GM19043 (cell line): ENCODE results near the gene STBD1.
"Not testable (repeated sequence)": the region's sequence is repeated elsewhere in the genome, so short reads cannot be mapped to it uniquely, and the experiment has no call there.

Experiments
- ATAC-seq: cut with Tn5 transposase; IDR thresholded peaks from one replicate; pipeline ENCODE4 v1.9.1; 2021; ENCODE audit warnings: low read depth; ENCODE audit not compliant: unreplicated experiment

STBD1 gene

GRCh38 chr4:76282941-76283689, 23.4 kb upstream of the STBD1 start:
- ATAC-seq = no peak

DNA sequence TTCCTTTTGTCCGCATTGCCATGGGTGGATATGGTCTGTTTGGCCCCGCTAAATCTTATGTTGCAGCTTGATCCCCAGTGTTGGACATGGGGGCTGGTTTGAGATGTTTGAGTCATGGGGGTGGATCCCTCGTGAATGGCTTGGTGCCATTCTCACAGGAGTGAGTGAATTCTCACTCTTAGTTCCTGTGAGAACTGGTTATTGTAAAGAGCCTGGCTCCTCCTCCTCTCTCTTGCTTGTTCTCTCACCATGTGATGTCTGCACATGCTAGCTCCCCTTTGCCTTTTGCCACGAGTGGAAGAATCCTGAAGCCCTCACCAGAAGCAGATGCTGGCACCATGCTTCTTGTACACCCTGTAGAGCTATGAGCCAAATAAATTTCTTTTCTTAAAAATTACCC, 22.6 kb upstream of the STBD1 start:
- ATAC-seq = no peak

DNA sequence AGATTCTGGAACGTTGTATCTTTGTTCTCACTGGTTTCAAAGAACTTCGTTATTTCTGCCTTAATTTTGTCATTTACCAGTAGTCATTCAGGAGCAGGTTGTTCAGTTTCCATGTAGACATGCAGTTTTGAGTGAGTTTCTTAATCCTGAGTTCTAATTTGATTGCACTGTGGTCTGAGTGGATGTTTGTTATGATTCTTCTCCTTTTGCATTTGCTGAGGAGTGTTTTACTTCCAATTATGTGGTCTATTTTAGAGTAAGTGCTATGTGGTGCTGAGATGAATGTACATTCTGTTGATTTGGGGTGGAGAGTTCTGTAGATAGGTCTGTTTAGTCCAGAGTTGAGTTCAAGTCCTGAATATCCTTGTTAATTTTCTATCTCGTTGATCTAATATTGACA, 18.7 kb upstream of the STBD1 start:
- not testable (repeated sequence) for ATAC-seq

DNA sequence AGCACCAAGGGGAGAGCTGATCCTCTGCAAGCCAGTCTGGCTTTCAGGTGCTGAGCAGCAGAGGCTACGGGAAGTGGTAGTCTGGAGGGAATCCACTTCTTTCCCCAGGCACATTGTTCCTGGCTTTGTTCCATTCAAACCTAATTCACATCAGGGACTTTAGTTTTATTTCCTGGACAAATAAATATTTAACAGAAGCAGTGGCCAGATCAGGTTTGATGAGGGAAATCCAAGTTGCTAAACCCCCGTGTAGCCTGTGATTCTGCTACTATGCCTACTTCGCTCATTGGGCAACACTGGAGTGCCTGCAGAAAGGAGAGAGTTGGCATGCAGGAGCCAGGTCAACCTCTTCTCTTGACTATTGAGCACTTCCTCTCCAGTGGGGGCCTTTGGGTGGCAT, 13.8 kb upstream of the STBD1 start:
- no peak for ATAC-seq

GRCh38 chr4:76293772-76294171, 12.8 kb upstream of the STBD1 start:
- no peak for ATAC-seq

DNA sequence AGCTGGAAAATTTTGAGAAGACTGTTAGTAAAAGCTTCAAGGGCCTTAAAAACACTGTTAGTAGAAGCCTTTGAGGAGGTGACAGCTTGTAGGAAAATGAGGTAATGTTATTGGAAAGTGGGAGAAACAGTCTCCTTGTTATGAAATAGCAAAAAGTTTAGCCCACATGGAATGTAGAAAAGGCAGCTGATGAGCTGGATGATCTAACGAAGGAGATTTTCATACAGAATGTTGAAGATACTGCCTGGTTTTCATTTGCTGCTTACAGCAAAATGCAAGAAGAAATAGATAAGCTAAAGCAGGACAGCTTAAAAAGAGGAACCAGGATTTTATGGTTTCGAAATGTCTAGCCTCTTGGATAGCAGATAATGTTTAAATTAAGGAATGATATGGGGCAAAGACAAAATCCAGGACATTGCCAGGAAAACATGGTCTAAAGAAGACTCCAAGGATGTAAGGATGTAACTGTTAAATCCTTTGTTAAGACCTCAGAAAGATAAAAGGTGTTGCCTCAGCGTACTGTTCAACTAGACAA, 10.2 kb upstream of the STBD1 start:
- ATAC-seq = no peak

GRCh38 chr4:76298227-76298626, 8.3 kb upstream of the STBD1 start:
- ATAC-seq = no peak

GRCh38 chr4:76300012-76300411, 6.5 kb upstream of the STBD1 start:
- ATAC-seq = no peak

GRCh38 chr4:76301068-76301774, 5.3 kb upstream of the STBD1 start:
- peak; percentile 99 for ATAC-seq

- no peak for ATAC-seq
Measured at GRCh38 chr4:76301775-76302162, 4.8 kb upstream of the STBD1 start.

DNA sequence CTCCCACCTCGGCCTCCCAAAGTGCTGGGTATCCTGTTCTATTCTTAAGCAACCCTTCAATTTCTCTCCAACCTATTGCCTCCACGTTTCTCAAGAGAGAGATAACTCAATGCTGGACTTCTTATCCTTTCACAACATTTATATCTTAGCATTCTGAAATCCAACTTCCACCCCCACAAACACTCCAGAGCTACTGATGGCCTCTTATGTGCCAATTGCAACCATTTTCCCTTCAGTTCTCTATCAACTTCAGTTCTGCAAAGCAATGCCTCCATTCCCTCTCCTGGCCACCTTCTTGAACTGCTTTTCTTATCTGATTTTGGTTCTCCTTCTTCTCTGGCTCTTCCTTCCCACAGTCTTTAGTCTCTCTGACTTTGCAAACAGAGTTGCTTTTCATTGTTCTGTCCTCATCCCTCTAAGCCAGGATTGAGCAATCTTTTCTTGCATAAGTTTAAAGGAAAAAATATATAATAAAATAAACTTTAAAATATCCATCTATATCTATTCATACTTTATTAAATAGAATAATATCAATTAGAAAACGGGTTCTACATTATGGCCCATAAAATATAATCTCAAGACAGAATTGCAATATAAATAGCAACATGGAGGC, 3.6 kb upstream of the STBD1 start:
- ATAC-seq = no peak

- ATAC-seq = no peak
Measured at GRCh38 chr4:76305033-76305687, 1.4 kb upstream of the STBD1 start.

DNA sequence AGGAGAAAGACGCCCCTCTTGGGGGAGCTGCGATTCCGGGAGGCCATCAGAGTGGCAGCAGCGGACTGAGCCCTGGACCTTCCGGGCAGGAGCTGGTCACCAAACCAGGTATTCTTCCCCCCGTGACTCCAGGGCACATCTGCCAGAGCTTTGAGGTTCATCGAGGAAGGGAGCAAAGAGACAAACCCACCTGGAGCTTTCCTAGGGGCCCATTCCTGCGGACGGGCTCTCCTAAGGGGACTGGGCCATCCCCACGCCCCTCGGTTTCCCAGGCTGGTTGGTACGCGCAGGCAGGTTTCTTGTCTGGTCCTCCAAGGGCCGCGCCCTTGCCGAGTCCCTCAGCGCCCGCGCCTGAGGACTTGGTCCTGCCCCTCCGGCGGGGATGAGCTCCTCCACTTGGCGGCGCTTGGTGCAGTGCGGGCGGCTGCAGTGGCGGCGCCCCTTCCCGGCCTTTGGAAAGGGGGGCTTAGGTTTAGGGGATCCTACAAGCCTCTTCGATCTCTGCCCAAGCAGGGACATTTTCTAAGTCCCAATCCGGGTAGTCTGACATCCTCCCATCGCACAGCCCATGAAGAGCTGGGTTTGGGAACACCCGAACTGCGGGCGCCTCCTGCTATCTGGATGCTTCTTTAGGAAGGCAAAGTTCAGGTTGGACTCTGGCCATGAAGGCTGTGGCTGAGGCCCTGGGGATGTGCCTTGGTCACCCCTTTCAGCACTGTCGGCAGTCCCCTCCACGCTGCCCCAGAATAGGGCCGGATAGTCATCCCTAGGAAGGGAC, 538 bp downstream of the STBD1 start:
- ATAC-seq = no peak

GRCh38 chr4:76307660-76308014, 1.1 kb downstream of the STBD1 start:
- no peak for ATAC-seq

DNA sequence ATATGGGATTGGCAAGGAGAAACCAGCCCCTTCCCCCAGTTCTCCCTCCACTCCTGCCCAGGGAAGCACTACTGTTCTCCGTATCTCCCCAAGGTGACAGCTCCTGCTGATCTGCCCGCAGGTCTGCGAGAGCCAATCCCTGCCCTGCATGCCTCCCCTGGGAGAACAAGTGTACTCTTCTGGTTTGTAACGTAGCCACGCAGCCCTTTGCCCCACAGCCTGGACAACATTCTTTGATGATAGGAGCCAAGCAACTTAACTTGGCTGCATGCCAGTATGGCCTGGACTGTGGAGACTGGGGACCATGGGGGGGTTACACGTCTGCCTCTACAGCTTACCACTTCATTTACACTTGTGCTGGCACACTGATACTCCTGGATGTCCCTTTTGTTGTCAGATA, 2.0 kb downstream of the STBD1 start:
- ATAC-seq = no peak

GRCh38 chr4:76309939-76310550, 3.5 kb downstream of the STBD1 start:
- no peak for ATAC-seq

DNA sequence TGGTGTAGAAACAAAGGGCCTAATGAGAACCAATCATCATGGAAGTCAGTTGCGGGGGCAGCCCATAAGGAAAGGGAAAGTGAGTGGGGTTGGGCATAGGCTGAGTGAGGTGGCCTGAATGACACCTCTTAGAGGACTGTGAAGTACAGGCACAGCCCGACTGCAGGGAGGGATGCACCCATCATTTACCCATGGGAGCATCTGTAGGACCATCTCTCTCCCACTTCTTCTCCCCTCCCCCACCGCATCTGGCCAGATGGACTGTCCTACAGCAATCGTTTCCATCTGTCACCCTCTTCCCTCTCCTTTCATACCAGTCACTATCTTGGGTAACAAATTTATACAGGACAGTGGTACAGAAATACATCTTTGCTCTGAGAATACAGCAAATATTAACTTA, 4.2 kb downstream of the STBD1 start:
- ATAC-seq = no peak

DNA sequence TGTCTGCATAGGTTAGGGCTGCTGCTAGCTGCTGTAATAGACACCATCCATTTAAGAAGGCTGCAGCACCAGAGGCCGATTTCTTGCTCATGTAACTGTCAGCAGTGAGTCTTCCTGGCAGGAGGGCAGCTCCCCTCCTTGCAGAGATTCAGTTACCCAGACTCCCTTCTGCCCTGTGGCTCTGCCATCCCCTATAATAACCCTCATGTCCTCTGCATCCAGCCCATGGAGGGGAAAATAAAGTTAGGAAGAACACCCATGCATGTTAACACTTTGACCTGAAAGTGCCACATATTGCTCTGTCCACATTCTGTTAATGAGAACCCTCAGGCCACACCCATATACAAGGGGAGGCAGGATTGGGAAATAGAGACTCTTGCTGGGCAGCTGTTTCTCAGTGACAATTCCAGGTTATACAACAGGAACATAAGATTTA, 5.4 kb downstream of the STBD1 start:
- no peak for ATAC-seq

GRCh38 chr4:76312457-76312856, 5.9 kb downstream of the STBD1 start:
- ATAC-seq = no peak

DNA sequence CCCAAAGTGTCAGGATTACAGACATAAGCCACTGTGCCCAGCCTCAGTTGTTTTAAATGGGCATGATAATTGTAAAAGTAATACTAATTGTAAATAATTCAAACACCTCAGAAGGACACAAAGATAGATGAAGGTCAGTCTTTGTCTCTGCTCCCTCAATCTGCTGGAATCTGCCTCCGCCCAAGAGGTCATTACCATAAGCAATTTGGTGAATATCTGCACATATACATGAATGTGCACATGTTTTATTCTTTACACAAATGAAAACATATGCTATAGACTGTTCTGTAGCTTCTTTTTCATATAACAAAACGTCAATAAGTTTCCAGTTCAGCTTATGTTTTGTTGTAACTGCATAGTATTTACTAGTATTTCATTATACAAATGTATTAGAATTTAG, 7.0 kb downstream of the STBD1 start:
- no peak for ATAC-seq
